ENCODE measurements around the gene FUT2.
A peak's percentile ranks its signal among the peaks of the same experiment; 100 is the strongest.
"Not testable (repeated sequence)": the region's sequence is repeated elsewhere in the genome, so short reads cannot be mapped to it uniquely, and the experiment has no call there.

FUT2 gene

GRCh38 chr19:48671446-48671995 is 24.2 kb upstream of the FUT2 start:
- no peak for DNase-seq

- no peak for DNase-seq
These were observed 22.8 kb upstream of the FUT2 start, which contains the start of gene NTN5 for GRCh38 chr19:48672994-48673393. TSS of gene NTN5 (minus strand) at chr19:48673017. CDS start at chr19:48670986, 2,031 bp downstream.

- no peak for DNase-seq
These were observed 22.2 kb upstream of the FUT2 start for GRCh38 chr19:48673436-48674100.

GRCh38 chr19:48674216-48674809 is 21.5 kb upstream of the FUT2 start:
- no peak for DNase-seq

DNA sequence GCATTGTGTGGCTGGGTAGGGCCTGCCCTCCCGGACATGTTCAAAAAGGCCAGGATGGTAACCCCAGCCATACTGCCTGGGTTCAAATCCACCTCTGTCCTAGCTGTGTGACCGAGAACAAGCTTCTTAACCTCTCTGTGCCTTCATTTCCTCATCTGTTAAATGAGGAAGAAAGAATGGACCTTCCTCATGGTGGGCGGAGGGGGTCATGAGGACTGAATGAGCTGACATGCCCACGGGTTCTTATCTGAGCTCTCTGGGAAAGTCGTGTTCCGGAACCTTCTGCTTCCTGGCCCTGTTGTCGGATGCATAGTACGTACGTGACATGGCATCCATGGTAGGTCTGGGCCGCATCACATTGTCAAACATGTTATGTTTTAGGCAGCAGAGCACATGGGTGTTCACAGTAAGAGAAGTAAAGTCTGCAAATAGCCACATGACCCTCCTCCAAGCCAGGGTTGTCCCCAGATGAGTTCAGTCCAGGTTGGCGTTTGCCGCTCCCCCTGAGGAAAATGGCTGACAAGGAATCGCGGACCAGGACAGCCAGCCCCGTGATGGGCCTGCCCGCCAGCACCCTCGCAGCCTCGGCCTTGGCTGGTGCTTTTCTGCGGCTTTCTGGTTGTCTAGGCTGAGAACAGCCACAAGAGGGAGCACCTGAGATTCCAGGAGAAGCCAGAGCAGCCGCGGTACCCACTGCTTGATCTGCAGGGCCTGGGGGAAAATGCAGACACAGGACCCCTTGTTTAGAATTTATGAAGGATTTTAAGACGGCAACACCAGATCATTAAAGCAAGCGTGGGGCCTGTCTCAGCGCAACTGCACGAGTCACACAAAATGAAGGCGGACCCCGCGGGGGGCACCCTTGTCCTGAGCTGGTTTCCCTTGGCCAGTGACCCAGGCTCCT is 20.6 kb upstream of the FUT2 start:
- DNase-seq = peak; percentile 66

DNA sequence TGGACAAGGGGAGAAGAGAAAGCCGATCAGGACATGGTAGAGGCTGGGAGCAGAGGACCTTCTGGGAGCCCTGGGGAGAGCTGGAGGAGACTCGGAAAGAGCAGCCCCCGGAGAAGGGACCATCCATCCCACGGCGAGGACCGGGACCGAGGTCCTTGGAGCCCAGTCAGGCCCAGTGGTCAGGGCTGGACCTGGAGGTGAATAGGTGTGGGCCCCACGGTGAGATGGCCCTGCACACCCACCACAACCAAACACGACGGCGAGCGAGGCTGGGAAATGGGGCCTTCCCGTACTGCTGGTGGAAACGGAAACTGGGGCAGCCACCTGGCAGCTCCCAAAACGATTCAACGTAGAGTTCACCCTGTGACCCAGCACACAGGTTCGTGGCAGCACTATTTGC is 19.3 kb upstream of the FUT2 start:
- no peak for DNase-seq

GRCh38 chr19:48676887-48677286 is 18.9 kb upstream of the FUT2 start:
- DNase-seq = no peak

GRCh38 chr19:48678201-48678600 is 17.6 kb upstream of the FUT2 start:
- DNase-seq = no peak

DNA sequence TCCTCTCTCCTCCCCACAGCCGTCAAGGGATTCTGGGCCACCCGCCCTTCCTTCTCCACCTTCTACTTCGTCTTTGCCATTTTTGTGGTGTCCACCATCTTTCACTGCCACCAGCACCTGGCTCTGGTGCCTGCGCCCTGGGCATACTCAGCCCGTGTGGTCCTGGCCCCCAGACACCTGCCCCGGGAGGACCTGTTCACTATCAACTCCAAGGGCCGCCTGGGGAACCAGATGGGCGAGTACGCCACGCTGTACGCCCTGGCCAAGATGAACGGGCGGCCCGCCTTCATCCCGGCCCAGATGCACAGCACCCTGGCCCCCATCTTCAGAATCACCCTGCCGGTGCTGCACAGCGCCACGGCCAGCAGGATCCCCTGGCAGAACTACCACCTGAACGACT is 15.8 kb upstream of the FUT2 start:
- not testable (repeated sequence) for DNase-seq

DNA sequence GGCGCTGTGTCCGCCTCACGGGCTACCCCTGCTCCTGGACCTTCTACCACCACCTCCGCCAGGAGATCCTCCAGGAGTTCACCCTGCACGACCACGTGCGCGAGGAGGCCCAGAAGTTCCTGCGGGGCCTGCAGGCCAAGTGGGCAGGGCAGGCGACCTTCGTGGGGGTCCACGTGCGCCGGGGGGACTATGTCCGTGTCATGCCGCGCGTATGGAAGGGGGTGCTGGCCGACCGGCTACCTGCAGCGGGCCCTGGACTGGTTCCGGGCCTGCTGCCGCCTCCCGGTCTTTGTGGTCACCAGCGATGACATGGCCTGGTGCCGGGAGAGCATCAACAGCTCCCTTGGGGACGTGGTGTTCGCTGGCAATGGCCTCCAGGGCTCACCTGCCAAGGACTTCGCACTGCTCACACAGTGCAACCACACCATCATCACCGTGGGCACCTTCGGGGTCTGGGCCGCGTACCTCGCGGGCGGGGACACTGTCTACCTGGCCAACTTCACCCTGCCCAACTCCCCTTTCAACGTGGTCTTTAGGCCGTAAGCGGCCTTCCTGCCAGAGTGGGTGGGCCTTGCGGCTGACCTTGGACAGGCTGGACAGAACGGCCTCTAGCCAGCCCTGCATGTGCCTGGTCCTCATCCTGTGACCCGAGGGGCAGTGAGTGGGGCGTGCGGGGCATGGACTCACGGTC is 15.2 kb upstream of the FUT2 start:
- no peak for DNase-seq

DNA sequence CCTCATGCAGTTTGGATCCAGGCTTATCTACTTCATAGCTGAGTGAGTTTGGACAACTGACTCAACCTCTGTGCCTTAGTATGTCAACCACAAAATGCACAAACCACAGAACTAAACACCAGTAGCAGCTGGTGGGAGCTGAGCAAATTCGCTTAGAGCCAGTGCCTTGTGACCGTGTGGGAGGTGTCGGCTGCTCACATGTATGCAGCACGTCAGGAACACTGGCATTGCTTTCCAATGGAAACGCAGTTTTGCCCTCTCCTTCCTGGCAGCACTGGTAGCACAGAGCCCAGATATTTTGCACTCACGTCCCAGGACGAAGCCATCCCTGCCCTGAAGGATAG is 14.7 kb upstream of the FUT2 start:
- no peak for DNase-seq

DNA sequence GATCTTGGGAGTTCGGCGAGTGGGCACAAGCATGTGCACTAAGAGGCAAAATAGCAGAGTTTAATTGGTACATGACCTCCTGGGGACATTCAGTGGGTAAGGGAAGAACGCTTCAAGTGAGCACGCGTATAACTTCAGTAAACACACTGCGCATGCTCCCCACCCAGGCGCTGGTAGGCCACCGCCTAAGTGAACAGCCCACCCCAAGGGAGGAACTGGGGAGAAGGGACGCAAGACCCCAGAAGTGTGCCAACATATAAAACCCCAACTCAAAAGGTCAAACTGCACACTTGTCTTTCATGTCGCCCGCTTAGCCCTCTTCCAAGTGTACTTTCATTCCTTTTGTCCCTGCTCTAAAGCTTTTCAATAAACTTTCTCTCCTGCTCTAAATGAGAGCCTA is 12.4 kb upstream of the FUT2 start:
- DNase-seq = peak; percentile 59

DNA sequence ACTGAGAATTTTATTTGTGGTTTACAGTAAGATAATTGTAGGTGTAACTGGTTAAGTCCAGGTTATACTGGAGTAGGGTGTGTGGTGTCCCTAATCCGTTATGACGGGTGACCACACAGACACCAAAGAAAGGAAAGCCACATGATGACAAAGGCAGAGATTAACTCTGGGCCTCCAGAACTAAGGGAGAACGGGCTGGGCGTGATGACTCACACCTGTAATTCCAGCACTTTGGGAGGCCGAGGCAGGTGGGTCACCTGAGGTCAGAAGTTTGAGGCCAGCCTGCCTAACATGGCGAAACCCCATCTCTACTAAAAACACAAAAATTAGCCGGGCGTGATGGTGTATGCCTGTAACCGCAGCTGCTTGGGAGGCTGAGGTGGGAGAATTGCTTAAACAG is 10.2 kb upstream of the FUT2 start:
- no peak for DNase-seq

- DNase-seq = no peak
These were observed 9.7 kb upstream of the FUT2 start for GRCh38 chr19:48686088-48686487.

DNA sequence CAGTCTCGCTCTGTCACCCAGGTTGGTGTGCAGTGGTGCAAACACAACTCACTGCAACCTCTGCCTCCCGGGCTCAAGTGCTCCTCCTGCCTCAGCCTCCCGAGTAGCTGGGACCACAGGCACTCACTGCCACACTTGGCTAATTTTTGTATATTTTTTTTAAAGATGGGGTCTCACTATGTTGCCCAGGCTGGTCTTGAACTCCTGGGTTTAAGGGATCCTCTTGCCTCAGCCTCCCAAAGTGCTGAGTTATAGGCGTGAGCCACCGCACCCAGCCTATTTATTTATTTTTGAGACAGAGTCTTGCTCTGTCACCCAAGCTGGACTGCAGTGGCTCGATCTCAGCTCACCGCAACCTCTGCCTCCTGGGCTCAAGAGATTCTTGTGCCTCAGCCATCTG is 9.1 kb upstream of the FUT2 start:
- DNase-seq = not testable (repeated sequence)

DNA sequence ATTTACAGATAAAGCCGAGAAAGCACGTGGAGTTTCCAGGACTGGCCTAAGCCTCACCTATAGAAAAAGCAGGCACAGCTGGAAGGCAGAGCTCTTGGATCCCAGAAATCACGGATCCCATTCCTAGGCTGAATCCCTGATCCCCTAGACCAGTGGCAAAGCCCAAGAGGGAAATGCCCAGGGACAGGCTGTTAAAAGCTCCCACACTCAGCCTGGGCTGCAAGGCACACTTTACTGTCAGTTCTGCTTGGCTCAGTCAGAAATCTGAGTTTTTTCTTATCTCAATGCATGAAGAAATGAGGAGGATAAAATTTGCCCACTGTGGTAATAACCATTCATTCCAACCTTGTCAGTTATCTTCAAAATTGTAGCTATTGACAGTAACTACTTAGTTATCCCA is 8.0 kb upstream of the FUT2 start:
- DNase-seq = no peak

DNA sequence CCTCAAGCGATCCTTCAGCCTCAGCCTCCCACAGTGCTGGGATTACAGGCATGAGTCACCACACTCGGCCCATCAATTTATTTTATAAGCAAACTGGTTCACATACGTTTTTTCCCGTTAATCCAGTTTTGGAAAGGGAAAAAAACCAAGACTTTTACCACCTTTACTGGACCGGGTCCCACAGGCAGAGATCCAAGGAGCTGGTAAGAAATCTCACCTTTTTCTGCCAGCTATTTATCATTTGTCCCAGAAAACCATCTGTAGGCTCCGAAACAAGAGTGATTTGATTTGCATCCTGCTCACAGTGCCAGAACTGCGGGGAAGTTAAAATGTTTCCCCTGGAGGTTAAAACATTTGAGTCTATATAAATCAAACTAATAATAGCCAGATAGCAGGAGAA is 6.3 kb upstream of the FUT2 start:
- DNase-seq = no peak

- DNase-seq = not testable (repeated sequence)
These were observed 2.1 kb upstream of the FUT2 start for GRCh38 chr19:48693629-48694028.

GRCh38 chr19:48696353-48697010 is 711 bp downstream of the FUT2 start:
- no peak for DNase-seq

GRCh38 chr19:48698046-48698445 is 2.3 kb downstream of the FUT2 start:
- DNase-seq = peak; percentile 24

GRCh38 chr19:48702701-48703100 is 6.9 kb downstream of the FUT2 start:
- no peak for DNase-seq

DNA sequence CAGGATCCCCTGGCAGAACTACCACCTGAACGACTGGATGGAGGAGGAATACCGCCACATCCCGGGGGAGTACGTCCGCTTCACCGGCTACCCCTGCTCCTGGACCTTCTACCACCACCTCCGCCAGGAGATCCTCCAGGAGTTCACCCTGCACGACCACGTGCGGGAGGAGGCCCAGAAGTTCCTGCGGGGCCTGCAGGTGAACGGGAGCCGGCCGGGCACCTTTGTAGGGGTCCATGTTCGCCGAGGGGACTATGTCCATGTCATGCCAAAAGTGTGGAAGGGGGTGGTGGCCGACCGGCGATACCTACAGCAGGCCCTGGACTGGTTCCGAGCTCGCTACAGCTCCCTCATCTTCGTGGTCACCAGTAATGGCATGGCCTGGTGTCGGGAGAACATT is 7.5 kb downstream of the FUT2 start:
- no peak for DNase-seq

DNA sequence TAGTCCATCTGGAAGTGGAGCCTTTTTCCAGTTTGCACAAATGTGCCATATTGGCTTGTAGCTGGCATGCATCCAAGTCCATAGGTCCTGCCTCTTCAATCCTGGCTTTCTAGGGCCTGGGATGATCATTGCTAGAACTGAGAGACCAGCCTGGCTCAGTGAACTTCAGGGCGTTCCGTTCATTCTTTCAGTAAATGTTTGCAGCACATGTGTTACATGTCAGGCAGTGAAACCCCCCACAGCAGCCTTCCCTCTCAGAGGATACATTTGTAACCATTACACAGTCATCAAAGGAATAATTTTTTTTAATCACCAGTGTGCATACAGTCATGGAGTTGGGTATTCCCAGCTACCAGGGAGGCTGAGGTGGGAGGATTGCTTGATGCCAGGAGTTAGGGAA is 9.7 kb downstream of the FUT2 start:
- no peak for DNase-seq

Data from NCI-H2029 (cell line).